HEK293 (cell line): ENCODE data around the gene SCYL1.
A peak's percentile ranks its signal among the peaks of the same experiment; 100 is the strongest.

Experiments
- CTCF ChIP-seq: fragments of 450-650 bp; formaldehyde crosslinking; IDR thresholded peaks from 2 replicates; pipeline ENCODE4 v1.5.1; 2016; ENCODE audit warnings: missing biosample characterization, missing genetic modification characterization
- EGR2 ChIP-seq: fragments of 450-650 bp; formaldehyde crosslinking; IDR thresholded peaks from 2 replicates; pipeline ENCODE4 v1.5.1; 2016; ENCODE audit warnings: low read depth, missing biosample characterization, missing genetic modification characterization
- GLIS1 ChIP-seq: fragments of 450-650 bp; formaldehyde crosslinking; IDR thresholded peaks from 2 replicates; pipeline ENCODE4 v1.5.1; 2016; ENCODE audit warnings: missing biosample characterization, missing genetic modification characterization
- IKZF3 ChIP-seq: fragments of 450-650 bp; IDR thresholded peaks from 2 replicates; pipeline ENCODE4 v1.5.0; 2018; ENCODE audit warnings: missing biosample characterization, mild to moderate bottlenecking, missing genetic modification characterization, moderate library complexity
- KLF10 ChIP-seq: fragments of 450-650 bp; IDR thresholded peaks from 2 replicates; pipeline ENCODE4 v1.5.1; 2018; ENCODE audit warnings: missing biosample characterization, mild to moderate bottlenecking, missing genetic modification characterization
- REST ChIP-seq: fragments of 450-650 bp; formaldehyde crosslinking; IDR thresholded peaks from 2 replicates; pipeline ENCODE4 v1.5.1; 2016; ENCODE audit warnings: missing biosample characterization, missing genetic modification characterization
- SP7 ChIP-seq: fragments of 450-650 bp; formaldehyde crosslinking; IDR thresholded peaks from 2 replicates; pipeline ENCODE4 v1.5.1; 2016; ENCODE audit warnings: missing biosample characterization, missing genetic modification characterization
- TSHZ1 ChIP-seq: fragments of 450-650 bp; formaldehyde crosslinking; IDR thresholded peaks from 2 replicates; pipeline ENCODE4 v1.5.1; 2016; ENCODE audit warnings: missing biosample characterization, missing genetic modification characterization, borderline replicate concordance
- ZEB2 ChIP-seq: fragments of 450-650 bp; formaldehyde crosslinking; IDR thresholded peaks from 2 replicates; pipeline ENCODE4 v1.5.1; 2016; ENCODE audit warnings: missing biosample characterization, missing genetic modification characterization
- ZFHX2 ChIP-seq: fragments of 450-650 bp; formaldehyde crosslinking; conservative IDR thresholded peaks from 2 replicates; pipeline ENCODE4 v1.5.1; 2016; ENCODE audit warnings: missing biosample characterization, missing genetic modification characterization
- ZNF138 ChIP-seq: fragments of 450-650 bp; formaldehyde crosslinking; IDR thresholded peaks from 2 replicates; pipeline ENCODE4 v1.5.1; 2016; ENCODE audit warnings: missing biosample characterization, missing genetic modification characterization, borderline replicate concordance
- ZNF157 ChIP-seq: fragments of 450-650 bp; formaldehyde crosslinking; IDR thresholded peaks from 2 replicates; pipeline ENCODE4 v1.5.1; 2016; ENCODE audit warnings: missing biosample characterization, missing genetic modification characterization
- ZNF2 ChIP-seq: fragments of 450-650 bp; formaldehyde crosslinking; IDR thresholded peaks from 2 replicates; pipeline ENCODE4 v1.5.1; 2016; ENCODE audit warnings: missing biosample characterization, missing genetic modification characterization
- ZNF214 ChIP-seq: fragments of 450-650 bp; formaldehyde crosslinking; IDR thresholded peaks from 2 replicates; pipeline ENCODE4 v1.5.1; 2017; ENCODE audit warnings: missing biosample characterization, mild to moderate bottlenecking, missing genetic modification characterization, borderline replicate concordance
- ZNF223 ChIP-seq: fragments of 450-650 bp; formaldehyde crosslinking; IDR thresholded peaks from 2 replicates; pipeline ENCODE4 v1.5.1; 2016; ENCODE audit warnings: missing biosample characterization, missing genetic modification characterization
- ZNF266 ChIP-seq: fragments of 450-650 bp; formaldehyde crosslinking; IDR thresholded peaks from 2 replicates; pipeline ENCODE4 v1.5.1; 2016; ENCODE audit warnings: missing biosample characterization, missing genetic modification characterization, low read depth
- ZNF280C ChIP-seq: fragments of 450-650 bp; formaldehyde crosslinking; IDR thresholded peaks from 2 replicates; pipeline ENCODE4 v1.5.1; 2016; ENCODE audit warnings: missing biosample characterization, missing genetic modification characterization
- ZNF354C ChIP-seq: fragments of 450-650 bp; formaldehyde crosslinking; IDR thresholded peaks from 2 replicates; pipeline ENCODE4 v1.5.1; 2016; ENCODE audit warnings: missing biosample characterization, missing genetic modification characterization, low read depth, borderline replicate concordance
- ZNF37A ChIP-seq: fragments of 450-650 bp; IDR thresholded peaks from 2 replicates; pipeline ENCODE4 v1.5.1; 2018; ENCODE audit warnings: missing biosample characterization, missing genetic modification characterization
- ZNF394 ChIP-seq: fragments of 450-650 bp; formaldehyde crosslinking; IDR thresholded peaks from 2 replicates; pipeline ENCODE4 v1.5.1; 2016; ENCODE audit warnings: missing biosample characterization, missing genetic modification characterization, mild to moderate bottlenecking, moderate library complexity, borderline replicate concordance
- ZNF416 ChIP-seq: fragments of 450-650 bp; formaldehyde crosslinking; IDR thresholded peaks from 2 replicates; pipeline ENCODE4 v1.5.1; 2016; ENCODE audit warnings: missing biosample characterization, missing genetic modification characterization
- ZNF529 ChIP-seq: fragments of 450-650 bp; formaldehyde crosslinking; IDR thresholded peaks from 2 replicates; pipeline ENCODE4 v1.5.1; 2017; ENCODE audit warnings: missing genetic modification characterization, missing biosample characterization; ENCODE audit not compliant: insufficient replicate concordance
- ZNF626 ChIP-seq: fragments of 450-650 bp; sonication (Bioruptor Pico); formaldehyde crosslinking; IDR thresholded peaks from 2 replicates; pipeline ENCODE4 v1.5.1; 2018; ENCODE audit warnings: missing biosample characterization, missing genetic modification characterization, inconsistent platforms
- ZNF664 ChIP-seq: fragments of 450-650 bp; formaldehyde crosslinking; IDR thresholded peaks from 2 replicates; pipeline ENCODE4 v1.5.1; 2016; ENCODE audit warnings: missing biosample characterization, missing genetic modification characterization
- ZSCAN5A ChIP-seq: fragments of 450-650 bp; formaldehyde crosslinking; IDR thresholded peaks from 2 replicates; pipeline ENCODE4 v1.5.1; 2016; ENCODE audit warnings: missing biosample characterization, missing genetic modification characterization

The SCYL1 gene

GRCh38 chr11:65574109-65574810, 49.4 kb downstream of the SCYL1 start (continued):
- no peak for TF ChIP-seq ZNF416 (tag by site-specific recombination)
- peak; percentile 70; the same call in 1 of the 2 replicates for TF ChIP-seq ZFHX2 (tag by site-specific recombination)
- TF ChIP-seq ZNF37A, result no peak
- TF ChIP-seq ZNF157 (tag by site-specific recombination), result no peak
- TF ChIP-seq ZEB2 (tag by site-specific recombination), result no peak
- 0 out of 2 replicates have a peak, but pooled peaks have one; percentile 30 for TF ChIP-seq SP7 (tag by site-specific recombination)
- no peak for TF ChIP-seq ZNF394 (tag by site-specific recombination)
- no peak for TF ChIP-seq ZNF223
- TF ChIP-seq ZNF214 (tag by site-specific recombination), result no peak
- 0 out of 2 replicates have a peak, but pooled peaks have one; percentile 16 for TF ChIP-seq IKZF3 (tag by site-specific recombination)
- 0 out of 2 replicates have a peak, but pooled peaks have one; percentile 23 for TF ChIP-seq ZSCAN5A (tag by site-specific recombination)
- TF ChIP-seq KLF10 (tag by site-specific recombination), result peak; percentile 85; the same call in 1 of the 2 replicates
- no peak for TF ChIP-seq TSHZ1
- no peak for TF ChIP-seq REST
- TF ChIP-seq CTCF (tag by site-specific recombination), result peak; percentile 45; the same call in 1 of the 2 replicates
- TF ChIP-seq ZNF2 (tag by site-specific recombination), result no peak
- no peak for TF ChIP-seq ZNF529 (tag by site-specific recombination)
- TF ChIP-seq ZNF266 (tag by site-specific recombination), result no peak
- TF ChIP-seq ZNF626 (tag by site-specific recombination), result no peak
- no peak for TF ChIP-seq ZNF354C (tag by site-specific recombination)
- no peak for TF ChIP-seq ZNF138 (tag by site-specific recombination)
- TF ChIP-seq GLIS1 (tag by site-specific recombination), result peak; percentile 22; the same call in 1 of the 2 replicates
- no peak for TF ChIP-seq ZNF280C (tag by site-specific recombination)
- peak; percentile 22; the same call in 1 of the 2 replicates for TF ChIP-seq EGR2 (tag by site-specific recombination)
- TF ChIP-seq ZNF664 (tag by site-specific recombination), result no peak
